ENCODE results near the gene PLCB3. TPM values are rescaled to one million over a fixed set of nuclear protein-coding genes. Genes with fewer than 3 reads are reported as not detected.

Gene PLCB3
- polyA plus RNA-seq, 1 experiment, result 30.2 TPM

DNA sequence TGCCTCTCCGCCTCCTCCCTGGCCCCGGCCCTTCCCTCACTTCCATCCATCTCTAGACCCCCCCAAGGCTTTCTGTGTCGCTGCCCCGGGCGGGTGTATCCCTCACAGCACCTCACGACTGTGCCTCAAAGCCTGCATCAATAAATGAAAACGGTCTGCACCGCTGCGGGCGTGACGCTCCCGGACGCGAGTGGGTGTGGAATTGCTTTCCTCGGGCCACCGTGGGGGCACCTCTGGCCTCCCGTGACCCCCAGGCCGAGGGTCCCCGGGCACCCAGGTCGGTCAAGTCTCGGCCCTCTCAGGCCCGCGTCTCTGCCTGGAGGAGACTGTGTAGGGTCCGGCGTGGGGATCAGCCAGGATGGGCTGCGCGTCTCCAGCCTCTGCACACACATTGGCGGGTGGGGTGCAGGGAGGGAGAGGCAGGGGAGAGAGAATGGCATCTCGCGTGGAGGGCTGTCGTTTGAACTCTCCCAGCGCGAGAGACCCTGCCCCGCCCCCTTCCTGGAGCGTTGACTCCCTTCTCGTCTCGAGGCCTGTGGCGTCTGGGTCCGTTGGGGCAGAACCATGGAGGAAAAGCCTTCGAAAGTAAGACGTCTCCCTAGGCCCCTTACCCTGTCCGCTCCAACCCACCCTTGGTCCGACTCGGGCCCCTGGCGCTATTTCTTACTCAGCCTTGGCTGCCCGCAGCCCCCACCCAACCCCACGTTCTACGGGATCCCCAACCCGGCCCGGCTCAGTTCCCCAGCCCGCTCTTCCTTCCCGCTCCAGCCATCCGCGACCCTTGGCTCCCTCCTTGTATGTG lies 48.7 kb downstream of the PLCB3 start, which contains the start of gene CATSPERZ:
Gene CATSPERZ (plus strand): TSS at position 512 of the 802 bp plus-strand sequence. CDS start 53 bp downstream, at position 565.
- DNase-seq (ENCODE audit: low read depth), result no peak
- no peak for TF ChIP-seq CTCF (IDR thresholded peaks at IDR 0.05; ENCODE audit: insufficient read depth, low read depth, low read length)
- peaks cover 31% of the 10 kb centered on the region for H3K27me3 ChIP-seq (ENCODE audit: control insufficient read depth, insufficient read depth, low read length)
- H3K36me3 ChIP-seq (ENCODE audit: control insufficient read depth, insufficient read depth, low read length), result no peaks in the 10 kb centered on the region
- no peak within 1 kb of the TSS for H3K4me3 ChIP-seq (ENCODE audit: low read depth, low read length)
- ChIA-PET POLR2A (no interaction called here), CTCF (interaction anchor here (0.7 to 5.4 kb wide), 25 partner anchors 7 to 712 kb away, joined by 3 to 229 read pairs (median 6); partner anchors contain the start of genes BAD, FERMT3, GPR137 and KCNK4)

DNA sequence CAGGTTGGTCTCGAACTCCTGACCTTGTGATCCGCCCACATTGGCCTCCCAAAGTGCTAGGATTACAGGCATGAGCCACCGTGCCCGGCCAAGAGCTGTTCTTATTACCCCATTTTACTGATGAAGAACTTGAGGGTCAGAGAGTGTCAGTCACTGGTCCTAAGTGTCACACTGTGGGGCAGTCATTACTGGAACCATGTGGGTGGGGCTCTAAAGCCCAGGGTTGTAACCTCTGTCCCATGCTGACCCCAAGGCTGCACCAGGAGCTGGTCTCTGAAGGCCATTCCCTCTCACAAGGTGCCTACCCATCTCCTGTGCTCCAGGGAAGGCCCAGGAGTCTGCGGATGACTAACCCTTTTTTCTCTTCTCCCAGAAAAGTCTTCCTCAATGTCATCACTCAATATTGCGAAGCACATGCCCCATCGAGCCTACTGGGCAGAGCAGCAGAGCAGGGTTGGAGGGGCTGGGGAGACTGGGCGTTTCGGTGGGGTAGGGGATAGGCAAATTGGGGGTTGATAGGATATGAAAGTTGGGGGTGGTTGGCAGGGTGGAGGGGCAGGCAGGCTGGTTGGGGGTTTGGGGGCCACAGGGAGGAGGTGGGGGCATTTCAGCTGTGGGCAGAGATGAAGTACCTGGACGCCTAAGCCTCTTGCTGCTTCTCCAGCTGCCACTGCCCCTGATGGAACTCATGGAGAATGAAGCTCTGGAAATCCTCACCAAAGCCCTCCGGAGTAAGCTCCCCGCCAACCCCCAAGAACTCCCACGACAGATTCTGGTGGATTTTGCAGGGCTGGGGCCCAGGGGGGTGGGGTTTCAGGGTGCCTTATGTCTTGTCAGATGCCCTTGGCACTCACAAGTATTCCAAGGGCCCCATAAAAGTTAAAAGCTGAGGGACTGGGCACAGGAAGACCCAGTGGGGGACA lies 52.0 kb downstream of the PLCB3 start:
- DNase-seq (ENCODE audit: low read depth), result no peak
- ChIA-PET POLR2A (interaction anchor here (0.6 kb wide), 1 partner anchor 52 kb away, joined by 3 read pairs; no protein-coding TSS in a partner anchor), CTCF (interaction anchor here (0.8 to 5.5 kb wide), 23 partner anchors 12 to 302 kb away, joined by 3 to 229 read pairs (median 11); partner anchors contain the start of genes BAD, FERMT3, GPR137 and KCNK4)
- no peak for TF ChIP-seq CTCF (IDR thresholded peaks at IDR 0.05; ENCODE audit: insufficient read depth, low read depth, low read length)
- H3K4me3 ChIP-seq (ENCODE audit: low read depth, low read length), result no peak overlapping the region
- peaks cover 9% of the 10 kb centered on the region; the same call in 1 of the 2 replicates for H3K27me3 ChIP-seq (ENCODE audit: control insufficient read depth, insufficient read depth, low read length)
- no peaks in the 10 kb centered on the region for H3K36me3 ChIP-seq (ENCODE audit: control insufficient read depth, insufficient read depth, low read length)

- H3K4me3 ChIP-seq (ENCODE audit: low read depth, low read length), result peak overlapping the region; percentile 66
- ChIA-PET CTCF (interaction anchor here (0.7 to 5.5 kb wide), 25 partner anchors 11 to 340 kb away, joined by 3 to 229 read pairs (median 6); partner anchors contain the start of genes BAD, FERMT3, GPR137 and KCNK4), POLR2A (interaction anchor here (0.6 kb wide), 1 partner anchor 51 kb away, joined by 3 read pairs; no protein-coding TSS in a partner anchor)
- H3K36me3 ChIP-seq (ENCODE audit: control insufficient read depth, insufficient read depth, low read length), result no peaks in the 10 kb centered on the region
- DNase-seq (ENCODE audit: low read depth), result no peak
- peaks cover 9% of the 10 kb centered on the region; the same call in 1 of the 2 replicates for H3K27me3 ChIP-seq (ENCODE audit: control insufficient read depth, insufficient read depth, low read length)
- no peak for TF ChIP-seq CTCF (IDR thresholded peaks at IDR 0.05; ENCODE audit: insufficient read depth, low read depth, low read length)
These were observed 52.6 kb downstream of the PLCB3 start for GRCh38 chr11:64304032-64304315.

- Histone ChIP-seq H3K27me3 (ENCODE audit: control insufficient read depth, insufficient read depth, low read length) (peaks cover 8% of the 10 kb centered on the region; the same call in 1 of the 2 replicates), H3K36me3 (ENCODE audit: control insufficient read depth, insufficient read depth, low read length) (no peaks in the 10 kb centered on the region), H3K4me3 (ENCODE audit: low read depth, low read length) (peak overlapping the region; percentile 66)
- DNase-seq (ENCODE audit: low read depth), result peak; percentile 23
- ChIA-PET CTCF (interaction anchor here (0.6 to 5.5 kb wide), 35 partner anchors 9 to 340 kb away, joined by 3 to 229 read pairs (median 5); partner anchors contain the start of genes BAD, FERMT3, GPR137 and KCNK4), POLR2A (interaction anchor here (0.6 kb wide), 2 partner anchors 13 to 51 kb away, joined by 3 to 5 read pairs; partner anchors contain the start of genes PRDX5 and TRMT112)
- TF ChIP-seq CTCF (IDR thresholded peaks at IDR 0.05; ENCODE audit: insufficient read depth, low read depth, low read length), result peak; percentile 89
These were observed 53.2 kb downstream of the PLCB3 start for GRCh38 chr11:64304316-64305072.
